IMR-90 (cell line): Measurements from ENCODE around the gene TMEM170A. TPM values are rescaled to one million over a fixed set of nuclear protein-coding genes. Genes with fewer than 3 reads are reported as not detected.

Source experiments
- ATAC-seq: fragments of 200-7000 bp; cut with Tn5 transposase; 2 replicates; pipeline ENCODE4 v1.9.1; 2020; ENCODE audit warnings: low read depth, mild to moderate bottlenecking, moderate library complexity
- BruUV-seq: library from RNA; stranded (reverse); fragments of 400-500 nt; replicated peaks from 2 replicates; lab custom pipeline; 2021; lab: Mats Ljungman, UMichigan
- CTCF ChIA-PET: fragments of 300-600 bp; formaldehyde crosslinking; extraction: SDS; loops from one replicate; lab custom pipeline; 2021; ENCODE audit warnings: antibody characterized with exemption; lab: Yijun Ruan, JAX
- POLR2A ChIA-PET: fragments of 300-600 bp; sonication (Branson Sonifier 250); formaldehyde crosslinking; loops from one replicate; lab custom pipeline; 2022; ENCODE audit warnings: antibody characterized with exemption; ENCODE audit not compliant: unreplicated experiment; lab: Charles Lee
- DNase-seq: peaks from one replicate; pipeline ENCODE4 v3.0.0; 2013
- H2AFZ ChIP-seq: replicated peaks from 2 replicates; pipeline ENCODE3; 2013; ENCODE audit warnings: low read length, mild to moderate bottlenecking; ENCODE audit not compliant: poor library complexity
- H2AK5ac ChIP-seq: 2 replicates; pipeline ENCODE4 v1.6.1; 2013; ENCODE audit warnings: low read depth, low read length, inconsistent platforms
- H2AK9ac ChIP-seq: replicated peaks from 2 replicates; pipeline ENCODE3; 2013; ENCODE audit warnings: mild to moderate bottlenecking, low read depth, low read length, moderate library complexity; ENCODE audit not compliant: poor library complexity
- H2BK120ac ChIP-seq: 2 replicates; pipeline ENCODE4 v1.6.1; 2013; ENCODE audit warnings: low read depth, low read length, inconsistent platforms
- H2BK15ac ChIP-seq: 3 replicates; pipeline ENCODE4 v1.6.1; 2013; ENCODE audit warnings: low read depth, low read length, inconsistent platforms
- H2BK20ac ChIP-seq: 2 replicates; pipeline ENCODE4 v1.6.1; 2013; ENCODE audit warnings: low read depth, mild to moderate bottlenecking, inconsistent platforms, low read length, moderate library complexity
- H2BK5ac ChIP-seq: 2 replicates; pipeline ENCODE4 v1.6.1; 2013; ENCODE audit warnings: mild to moderate bottlenecking, low read depth, low read length, inconsistent platforms; ENCODE audit not compliant: poor library complexity, severe bottlenecking
- H3K14ac ChIP-seq: replicated peaks from 2 replicates; pipeline ENCODE4 v1.6.1; 2013; ENCODE audit warnings: low read depth, low read length, inconsistent platforms
- H3K18ac ChIP-seq: 2 replicates; pipeline ENCODE4 v1.6.1; 2013; ENCODE audit warnings: low read depth, low read length, control low read depth
- H3K23ac ChIP-seq: 2 replicates; pipeline ENCODE4 v1.6.1; 2013; ENCODE audit warnings: low read depth, low read length, inconsistent platforms
- H3K27ac ChIP-seq: 2 replicates; pipeline ENCODE4 v1.5.1; 2013; ENCODE audit warnings: mild to moderate bottlenecking, control low read depth, low read length; ENCODE audit not compliant: insufficient read depth
- H3K27me3 ChIP-seq: 2 replicates; pipeline ENCODE4 v1.6.1; 2013; ENCODE audit warnings: low read length; ENCODE audit not compliant: control insufficient read depth, insufficient read depth
- H3K36me3 ChIP-seq: 2 replicates; pipeline ENCODE4 v1.6.1; 2013; ENCODE audit warnings: low read length, mixed read lengths; ENCODE audit not compliant: control insufficient read depth, insufficient read depth
- H3K4ac ChIP-seq: 2 replicates; pipeline ENCODE4 v1.6.1; 2013; ENCODE audit warnings: low read depth, low read length, inconsistent platforms
- H3K4me1 ChIP-seq: 2 replicates; pipeline ENCODE4 v1.6.1; 2013; ENCODE audit warnings: low read length, mixed read lengths; ENCODE audit not compliant: control insufficient read depth, insufficient read depth
- H3K4me2 ChIP-seq: 2 replicates; pipeline ENCODE4 v1.6.1; 2013; ENCODE audit warnings: low read depth, mild to moderate bottlenecking, control low read depth, low read length, moderate library complexity
- H3K4me3 ChIP-seq: 2 replicates; pipeline ENCODE4 v1.5.1; 2013; ENCODE audit warnings: low read depth, mild to moderate bottlenecking, control low read depth, low read length, moderate library complexity; ENCODE audit not compliant: insufficient read depth
- H3K56ac ChIP-seq: 2 replicates; pipeline ENCODE4 v1.6.1; 2013; ENCODE audit warnings: low read length, inconsistent platforms; ENCODE audit not compliant: insufficient read depth; ENCODE audit errors: extremely low read depth
- H3K79me1 ChIP-seq, 2 experiments: 2 replicates each; pipeline ENCODE4 v1.6.1; 2013; ENCODE audit warnings: low read length in 2 of 2, inconsistent platforms in 1 of 2, low read depth in 1 of 2
- H3K9ac ChIP-seq: 2 replicates; pipeline ENCODE4 v1.6.1; 2013; ENCODE audit warnings: low read depth, low read length, control low read depth
- H3K9me1 ChIP-seq: 2 replicates; pipeline ENCODE4 v1.6.1; 2013; ENCODE audit warnings: low read length, inconsistent platforms; ENCODE audit not compliant: insufficient read depth
- H3K9me3 ChIP-seq: 2 replicates; pipeline ENCODE4 v1.6.1; 2013; ENCODE audit warnings: low read length; ENCODE audit not compliant: control insufficient read depth, insufficient read depth
- H4K20me1 ChIP-seq: 2 replicates; pipeline ENCODE4 v1.6.1; 2013; ENCODE audit warnings: low read length, inconsistent platforms; ENCODE audit not compliant: insufficient read depth
- H4K5ac ChIP-seq: 2 replicates; pipeline ENCODE4 v1.6.1; 2013; ENCODE audit warnings: mild to moderate bottlenecking, low read depth, low read length, control low read depth
- H4K8ac ChIP-seq, 2 experiments: 2 replicates each; pipeline ENCODE4 v1.6.1; 2013; ENCODE audit warnings: low read depth in 2 of 2, low read length in 2 of 2, control low read depth in 1 of 2, inconsistent platforms in 1 of 2
- H4K91ac ChIP-seq: 2 replicates; pipeline ENCODE4 v1.6.1; 2013; ENCODE audit warnings: low read depth, low read length, inconsistent platforms; ENCODE audit not compliant: insufficient read depth
- CEBPB ChIP-seq: IDR thresholded peaks from 2 replicates; pipeline ENCODE4 v1.6.1; 2012; ENCODE audit warnings: low read depth, low read length, improper control_type of control experiment
- RFX5 ChIP-seq: IDR thresholded peaks from 2 replicates; pipeline ENCODE4 v1.8.0; 2012; ENCODE audit warnings: low read depth, mild to moderate bottlenecking, low read length, moderate library complexity
- WGBS, 2 experiments: methylation state at CpG; one replicate each; pipeline versions ENCODE4 v1.1.5 to v1.1.7; 2013; ENCODE audit warnings: missing lambda C conversion rate in 2 of 2; ENCODE audit not compliant: insufficient read length in 1 of 2; ENCODE audit errors: extremely low coverage in 2 of 2; 5-methylcytosine and 5-hydroxymethylcytosine counted together
- dilution Hi-C: fragments of 300-500 bp; cut with HindIII; formaldehyde crosslinking; loops from one replicate; pipeline ENCODE4 v1.14.3; 2018; ENCODE audit warnings: low sequenced_read_pairs; ENCODE audit not compliant: unreplicated experiment
- in situ Hi-C: fragments of 300-500 bp; cut with MboI; formaldehyde crosslinking; loops from 3 replicates; pipeline ENCODE4 v1.14.3; 2019; ENCODE audit warnings: low sequenced_read_pairs, inconsistent platforms, mixed read lengths
- intact Hi-C: fragments of 100-400 bp; cut with micrococcal nuclease; formaldehyde crosslinking; loops from 2 replicates; pipeline ENCODE4 v1.10.0; 2022
- polyA plus RNA-seq, 3 experiments: library from polyadenylated mRNA; depleted of rRNA; stranded (reverse); fragments of >200 nt; gene quantifications; 2 replicates each; pipeline ENCODE4 v1.2.3, GENCODE V29; 2012; ENCODE audit warnings: low replicate concordance in 1 of 3
- total RNA-seq: library from RNA; depleted of rRNA; stranded (reverse); fragments of >200 nt; gene quantifications from 2 replicates; pipeline ENCODE4 v1.2.3, GENCODE V29; 2012
- TF ChIP-seq, protein P1 (sequence below): conservative IDR thresholded peaks from 2 replicates; pipeline ENCODE4 v1.5.1; 2012; ENCODE audit warnings: mild to moderate bottlenecking, low read depth, low read length, improper control_type of control experiment

Gene TMEM170A
- total and polyA plus RNA-seq, 2 of the 4 experiments (the other 2 are of a cell fraction) = 7.3 to 10.9 TPM

GRCh38 chr16:75398333-75398732 lies 66.2 kb downstream of the TMEM170A start:
- intact Hi-C loops (no loop called here), in situ Hi-C loops (no loop called here), dilution Hi-C loops (no loop called here)
- H3K18ac ChIP-seq = no peak overlapping the region
- H3K36me3 ChIP-seq = peaks cover 6% of the 10 kb centered on the region
- no peak overlapping the region for H2AK9ac ChIP-seq
- H4K8ac ChIP-seq = no peak overlapping the region
- CTCF ChIA-PET = no interaction called here
- H3K4me3 ChIP-seq = no peak overlapping the region
- no peak overlapping the region for H4K91ac ChIP-seq
- BruUV-seq = no TSS peak
- no peak for TF ChIP-seq CEBPB
- TF ChIP-seq, protein P1, sequence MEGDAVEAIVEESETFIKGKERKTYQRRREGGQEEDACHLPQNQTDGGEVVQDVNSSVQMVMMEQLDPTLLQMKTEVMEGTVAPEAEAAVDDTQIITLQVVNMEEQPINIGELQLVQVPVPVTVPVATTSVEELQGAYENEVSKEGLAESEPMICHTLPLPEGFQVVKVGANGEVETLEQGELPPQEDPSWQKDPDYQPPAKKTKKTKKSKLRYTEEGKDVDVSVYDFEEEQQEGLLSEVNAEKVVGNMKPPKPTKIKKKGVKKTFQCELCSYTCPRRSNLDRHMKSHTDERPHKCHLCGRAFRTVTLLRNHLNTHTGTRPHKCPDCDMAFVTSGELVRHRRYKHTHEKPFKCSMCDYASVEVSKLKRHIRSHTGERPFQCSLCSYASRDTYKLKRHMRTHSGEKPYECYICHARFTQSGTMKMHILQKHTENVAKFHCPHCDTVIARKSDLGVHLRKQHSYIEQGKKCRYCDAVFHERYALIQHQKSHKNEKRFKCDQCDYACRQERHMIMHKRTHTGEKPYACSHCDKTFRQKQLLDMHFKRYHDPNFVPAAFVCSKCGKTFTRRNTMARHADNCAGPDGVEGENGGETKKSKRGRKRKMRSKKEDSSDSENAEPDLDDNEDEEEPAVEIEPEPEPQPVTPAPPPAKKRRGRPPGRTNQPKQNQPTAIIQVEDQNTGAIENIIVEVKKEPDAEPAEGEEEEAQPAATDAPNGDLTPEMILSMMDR = no peak
- TF ChIP-seq RFX5 = no peak
- no peaks in the 10 kb centered on the region for H4K20me1 ChIP-seq
- H2AK5ac ChIP-seq = no peak overlapping the region
- ATAC-seq (no peak), DNase-seq (no peak)
- WGBS, 2 experiments = no CpG with 5 or more reads among the region's 1 CpG
- peaks cover 3% of the 10 kb centered on the region for H3K4me1 ChIP-seq
- no peaks in the 10 kb centered on the region for H3K27me3 ChIP-seq
- no peak overlapping the region for H2BK5ac ChIP-seq
- H2BK20ac ChIP-seq = no peak overlapping the region
- POLR2A ChIA-PET = no interaction called here
- H3K9me3 ChIP-seq = no peaks in the 10 kb centered on the region
- H2BK120ac ChIP-seq = no peak overlapping the region
- H3K14ac ChIP-seq = no peak overlapping the region
- H3K9me1 ChIP-seq = peaks cover 6% of the 10 kb centered on the region
- H3K56ac ChIP-seq = no peak overlapping the region
- no peak overlapping the region for H4K5ac ChIP-seq
- no peak overlapping the region for H3K4ac ChIP-seq
- no peak overlapping the region for H3K27ac ChIP-seq
- no peak overlapping the region for H3K4me2 ChIP-seq
- H3K79me1 ChIP-seq = peaks cover 19 to 32% of the 10 kb centered on the region in 2 experiments
- H2AFZ ChIP-seq = no peak overlapping the region
- no peak overlapping the region for H2BK15ac ChIP-seq
- no peak overlapping the region for H3K23ac ChIP-seq
- H3K9ac ChIP-seq = no peak overlapping the region
